Esophagus squamous epithelium (tissue), 5 donors: ENCODE data around the gene VPS37D. TPM values are rescaled to one million over a fixed set of nuclear protein-coding genes. Genes with fewer than 3 reads are reported as not detected.

Experiments
- DNase-seq: peaks from one replicate; lab custom pipeline; 2025; lab: John Stamatoyannopoulos, UW
- H3K27ac ChIP-seq, 4 donors: fragments of 200-600 bp; sonication (generic); one replicate each; pipeline ENCODE4 v1.5.1; 2016 to 2019; ENCODE audit warnings: mild to moderate bottlenecking in 1 of 4
- H3K27me3 ChIP-seq, 4 donors: fragments of 200-600 bp; sonication (generic); 1 replicate in 3 of 4; 2 replicates in 1 of 4; pipeline versions ENCODE4 v1.5.1 to v1.6.0; 2017 to 2021; ENCODE audit warnings: antibody characterized with exemption in 1 of 4
- H3K36me3 ChIP-seq, 3 donors: fragments of 200-600 bp; sonication (generic); one replicate each; pipeline ENCODE4 v1.5.1; 2016 to 2019
- H3K4me1 ChIP-seq, 3 donors: fragments of 200-600 bp; sonication (generic); one replicate each; pipeline ENCODE4 v1.5.1; 2017 to 2019
- H3K4me3 ChIP-seq, 4 donors: fragments of 200-600 bp; sonication (generic); 1 replicate in 3 of 4; 2 replicates in 1 of 4; pipeline ENCODE4 v1.5.1; 2016 to 2019; ENCODE audit warnings: mild to moderate bottlenecking in 2 of 4, moderate library complexity in 1 of 4
- H3K9me3 ChIP-seq, 3 donors: fragments of 200-600 bp; sonication (generic); one replicate each; pipeline ENCODE4 v1.5.1; 2016 to 2019
- POLR2A ChIP-seq, 4 donors: fragments of 450-650 bp; IDR thresholded peaks; one replicate each; pipeline ENCODE4 v1.6.1; 2017; ENCODE audit warnings: antibody characterized with exemption in 4 of 4, mild to moderate bottlenecking in 4 of 4, moderate library complexity in 3 of 4
- WGBS, 2 donors: methylation state at CpG; one replicate each; pipeline ENCODE4 v1.1.5; 2018; 5-methylcytosine and 5-hydroxymethylcytosine counted together
- intact Hi-C: fragments of 100-400 bp; cut with DNase I; formaldehyde crosslinking; loops from one replicate; pipeline ENCODE4 v1.15.0; 2022
- total RNA-seq, 4 donors: library from RNA; depleted of rRNA; stranded (reverse); fragments of >200 nt; gene quantifications; one replicate each; pipeline ENCODE4 v1.1.0, GENCODE V29; 2016
- TF ChIP-seq, protein P1 (sequence below), 6 experiments: fragments of 450-650 bp in 4 of 6; fragments of 200-600 bp in 2 of 6; sonication (generic) in 2 of 6; IDR thresholded peaks; one replicate each; pipeline ENCODE4 v1.5.1; 2016 to 2019; ENCODE audit warnings: antibody characterized with exemption in 6 of 6, mild to moderate bottlenecking in 4 of 6, moderate library complexity in 4 of 6
- donor health status: DM: yes; HTN: yes; CAD: no.

Gene VPS37D
- total RNA-seq, 4 donors from 2014 or later: 0.97 to 1.3 TPM; not detected in 2

DNA sequence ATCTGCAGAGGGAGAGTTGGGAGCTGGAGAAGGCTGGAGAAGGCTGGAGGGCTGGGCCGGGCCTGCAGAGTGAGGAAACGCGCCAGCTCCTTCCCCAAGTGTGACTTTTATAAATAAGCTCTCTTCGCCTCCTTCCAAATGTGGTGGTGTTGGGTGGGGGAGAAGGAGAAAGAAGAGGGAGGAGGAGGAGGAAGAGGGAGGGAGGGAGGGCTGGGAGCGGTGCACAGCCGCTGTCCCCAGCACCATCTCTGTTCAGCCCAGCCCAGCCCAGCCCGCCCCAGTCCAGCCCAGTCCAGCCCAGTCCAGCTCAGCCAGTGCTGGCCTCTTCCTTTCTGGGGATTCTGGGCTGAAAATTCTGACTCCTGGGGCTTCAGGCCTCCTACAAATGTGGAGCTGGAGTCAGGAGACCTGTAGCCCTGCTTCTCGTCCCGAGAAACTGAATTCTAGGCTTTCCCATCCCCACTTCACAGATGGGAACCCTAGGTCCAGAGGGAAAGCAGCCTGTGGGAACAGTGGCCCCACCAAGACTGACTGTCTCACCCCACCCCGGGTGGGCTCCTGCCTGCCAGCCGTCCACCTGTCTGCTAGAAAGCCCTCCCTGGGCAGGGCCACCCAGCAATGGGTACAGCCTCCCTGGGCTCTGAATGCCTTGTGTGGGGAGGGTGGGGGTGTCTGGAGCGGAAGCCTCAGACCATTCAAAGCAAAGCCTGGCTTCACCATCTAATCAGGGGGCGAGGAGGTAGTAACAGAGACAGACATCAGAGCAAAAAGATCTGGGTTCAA is 49.6 kb downstream of the VPS37D start:
- TF ChIP-seq POLR2A (IDR thresholded peaks at IDR 0.05): no peak
- TF ChIP-seq, protein P1, sequence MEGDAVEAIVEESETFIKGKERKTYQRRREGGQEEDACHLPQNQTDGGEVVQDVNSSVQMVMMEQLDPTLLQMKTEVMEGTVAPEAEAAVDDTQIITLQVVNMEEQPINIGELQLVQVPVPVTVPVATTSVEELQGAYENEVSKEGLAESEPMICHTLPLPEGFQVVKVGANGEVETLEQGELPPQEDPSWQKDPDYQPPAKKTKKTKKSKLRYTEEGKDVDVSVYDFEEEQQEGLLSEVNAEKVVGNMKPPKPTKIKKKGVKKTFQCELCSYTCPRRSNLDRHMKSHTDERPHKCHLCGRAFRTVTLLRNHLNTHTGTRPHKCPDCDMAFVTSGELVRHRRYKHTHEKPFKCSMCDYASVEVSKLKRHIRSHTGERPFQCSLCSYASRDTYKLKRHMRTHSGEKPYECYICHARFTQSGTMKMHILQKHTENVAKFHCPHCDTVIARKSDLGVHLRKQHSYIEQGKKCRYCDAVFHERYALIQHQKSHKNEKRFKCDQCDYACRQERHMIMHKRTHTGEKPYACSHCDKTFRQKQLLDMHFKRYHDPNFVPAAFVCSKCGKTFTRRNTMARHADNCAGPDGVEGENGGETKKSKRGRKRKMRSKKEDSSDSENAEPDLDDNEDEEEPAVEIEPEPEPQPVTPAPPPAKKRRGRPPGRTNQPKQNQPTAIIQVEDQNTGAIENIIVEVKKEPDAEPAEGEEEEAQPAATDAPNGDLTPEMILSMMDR (IDR thresholded peaks at IDR 0.05): no peak
- no peak for DNase-seq
- Histone ChIP-seq H3K27ac (peak overlapping the region in 2 of 4 donors; percentile 14 to 49), H3K4me1 (peaks cover 26 to 61% (median 45%) of the 10 kb centered on the region in 3 donors), H3K9me3 (no peaks in the 10 kb centered on the region), H3K36me3 (no peaks in the 10 kb centered on the region), H3K27me3 (peaks cover 0 to 17% (median 0%) of the 10 kb centered on the region in 4 donors), H3K4me3 (no peak overlapping the region)
- WGBS, 2 donors: 62 to 81% methylated on average over 7 to 9 of the region's 13 CpGs
- intact Hi-C loops: no loop called here

DNA sequence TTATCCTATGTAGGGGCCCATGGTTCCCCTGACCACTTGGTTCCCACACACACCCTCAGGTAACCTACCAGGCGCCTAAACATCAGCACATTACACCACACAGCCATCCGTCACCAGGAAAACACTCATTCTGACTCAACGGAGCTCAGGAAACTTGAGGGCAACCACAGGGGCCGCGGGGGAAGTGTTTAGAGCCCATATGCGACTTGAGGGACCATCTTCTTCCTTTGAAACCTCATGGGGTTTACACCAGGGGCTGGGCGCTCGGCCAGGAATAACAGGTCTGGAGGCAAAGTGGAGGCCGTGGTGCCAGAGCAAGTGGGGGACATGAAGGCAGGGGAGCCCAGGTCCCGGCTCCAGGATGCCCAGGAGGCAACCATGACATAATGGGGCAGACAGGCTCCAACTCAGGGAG is 50.4 kb downstream of the VPS37D start:
- WGBS, 2 donors: 26 to 50% methylated on average over 1 to 9 of the region's 10 CpGs
- peaks cover 26 to 62% (median 45%) of the 10 kb centered on the region in 3 donors for H3K4me1 ChIP-seq
- H3K27ac ChIP-seq: peak overlapping the region in 2 of 4 donors; percentile 5 to 49
- no peak for DNase-seq
- H3K36me3 ChIP-seq: no peaks in the 10 kb centered on the region
- H3K27me3 ChIP-seq: peaks cover 0 to 17% (median 0%) of the 10 kb centered on the region in 4 donors
- H3K4me3 ChIP-seq: peak overlapping the region in 2 of 4 donors; percentile 76 to 92
- H3K9me3 ChIP-seq: no peaks in the 10 kb centered on the region
- intact Hi-C loops: no loop called here
- TF ChIP-seq POLR2A (IDR thresholded peaks at IDR 0.05): no peak
- TF ChIP-seq, protein P1 (IDR thresholded peaks at IDR 0.05): no peak

DNA sequence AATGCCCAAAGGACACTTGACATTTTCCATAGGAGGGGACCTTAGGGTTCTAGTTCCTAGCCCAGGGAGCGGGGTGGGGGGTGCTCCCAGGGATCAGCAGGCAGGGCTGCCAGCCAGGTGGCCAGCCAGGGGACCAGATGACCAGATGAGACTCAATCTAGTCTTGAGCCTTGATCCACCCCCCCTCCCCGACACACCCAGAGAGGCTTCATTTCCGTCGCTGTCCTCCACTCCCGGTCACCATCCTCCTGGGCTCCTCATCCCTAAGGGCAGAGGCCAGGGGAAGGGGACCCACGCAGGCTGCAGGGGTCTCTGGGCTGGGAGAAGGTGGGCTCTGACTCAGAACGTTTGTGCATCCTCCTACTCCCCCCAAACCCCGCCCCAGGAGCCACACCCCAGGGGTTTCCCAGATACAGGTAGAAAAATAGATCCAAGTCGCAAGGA is 50.8 kb downstream of the VPS37D start:
- Histone ChIP-seq H3K4me1 (peaks cover 26 to 62% (median 45%) of the 10 kb centered on the region in 3 donors), H3K27me3 (peaks cover 0 to 16% (median 0%) of the 10 kb centered on the region in 4 donors), H3K27ac (peak overlapping the region in 3 of 4 donors; percentile 5 to 49 (median 44)), H3K36me3 (no peaks in the 10 kb centered on the region), H3K4me3 (peak overlapping the region; percentile 62 to 92 (median 72)), H3K9me3 (no peaks in the 10 kb centered on the region)
- intact Hi-C loops: no loop called here
- 24% methylated on average over 8 of the region's 9 CpGs; no CpG with 5 or more reads in 1 of the 2 donors for WGBS, 2 donors
- TF ChIP-seq POLR2A (IDR thresholded peaks at IDR 0.05): no peak
- TF ChIP-seq, protein P1 (IDR thresholded peaks at IDR 0.05): no peak
- DNase-seq: no peak

DNA sequence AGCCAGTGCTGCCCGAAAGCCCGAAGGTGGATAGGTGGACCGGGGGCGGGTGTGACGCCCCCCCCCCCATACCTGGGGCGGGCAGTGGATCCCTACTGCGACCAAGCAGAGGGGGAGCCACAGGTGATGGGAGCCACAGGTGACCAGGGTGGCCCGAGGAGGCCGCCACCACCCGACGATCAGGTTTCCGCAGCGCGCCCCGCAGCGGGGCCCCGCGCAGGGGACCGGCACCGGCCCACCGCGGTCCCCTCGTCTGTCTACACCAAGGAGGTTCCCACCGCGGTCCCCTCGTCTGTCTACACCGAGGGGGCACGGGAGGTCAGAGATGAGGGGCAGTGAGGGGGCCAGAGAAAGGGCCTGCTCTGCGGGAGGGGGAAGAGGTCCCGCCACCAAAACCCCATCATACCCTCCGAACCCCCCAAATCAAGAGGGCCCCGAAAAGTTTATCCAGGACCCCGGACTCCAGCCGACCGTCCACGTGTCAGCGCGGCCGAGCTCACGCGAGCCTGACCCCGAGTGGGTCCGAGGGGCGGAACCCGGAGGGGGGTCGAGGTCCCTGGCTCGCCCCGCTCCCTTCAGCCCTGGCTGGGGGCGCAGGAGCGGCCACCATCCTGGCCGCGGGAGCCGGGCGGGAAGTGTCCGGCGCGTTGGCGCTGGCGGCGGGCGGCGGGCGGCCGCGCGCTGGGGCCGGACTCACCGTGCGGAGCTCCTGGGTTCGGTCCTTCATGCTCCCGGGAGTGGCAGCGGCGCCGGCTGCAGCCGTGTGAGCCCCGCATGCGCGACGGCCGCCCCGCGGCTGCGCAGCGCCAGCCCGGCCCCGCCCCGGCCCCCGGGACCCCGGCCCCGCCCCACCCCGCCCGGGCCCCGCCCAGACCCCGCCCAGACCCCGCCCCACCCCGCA is 51.5 kb downstream of the VPS37D start, which contains the start of gene STX1A:
Gene STX1A, minus strand, starts transcription at position 765 of the 901 bp plus-strand sequence. Its CDS starts 38 bp downstream, at position 727.
- H3K36me3 ChIP-seq: no peaks in the 10 kb centered on the region
- H3K27ac ChIP-seq: peak within 1 kb of the TSS; percentile 44 to 67 (median 60)
- peaks cover 26 to 62% (median 45%) of the 10 kb centered on the region in 3 donors for H3K4me1 ChIP-seq
- H3K9me3 ChIP-seq: no peaks in the 10 kb centered on the region
- peak within 1 kb of the TSS; percentile 62 to 92 (median 72) for H3K4me3 ChIP-seq
- DNase-seq: no peak
- TF ChIP-seq, protein P1 (IDR thresholded peaks at IDR 0.05): no peak
- TF ChIP-seq POLR2A (IDR thresholded peaks at IDR 0.05): peak in 1 of 4 donors; percentile 64
- H3K27me3 ChIP-seq: peaks cover 0 to 10% (median 0%) of the 10 kb centered on the region in 4 donors
- WGBS, 2 donors: 0 to 4% methylated on average over 5 to 12 of the region's 96 CpGs
- intact Hi-C loops: no loop called here
